Measurements from ENCODE around the gene PRKN. TPM values are rescaled to one million over a fixed set of nuclear protein-coding genes. Genes with fewer than 3 reads are reported as not detected.

PRKN gene
- total RNA-seq, 1 experiment from 2014 or later = 0.46 TPM

DNA sequence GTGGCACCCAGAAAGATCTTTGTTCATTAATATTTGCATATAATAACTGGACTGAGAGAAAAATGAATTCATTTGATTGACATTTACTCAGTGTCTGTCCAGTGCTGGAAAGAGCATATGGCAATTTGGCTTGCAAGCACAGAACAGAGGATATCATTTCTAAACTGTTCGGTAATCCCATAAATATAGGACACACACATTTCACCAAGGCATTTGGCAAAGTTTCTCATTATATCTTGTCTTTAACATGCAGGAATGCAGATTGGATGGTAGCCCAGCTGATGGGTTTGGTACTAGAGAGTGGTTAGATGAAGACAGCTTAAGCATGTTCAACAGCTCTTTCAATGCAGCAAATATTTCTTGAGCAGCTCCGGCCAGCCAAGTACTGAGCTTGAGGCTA lies 259.2 kb downstream of the PRKN start:
- H3K27ac ChIP-seq (ENCODE audit: low read length) = no peak overlapping the region
- DNase-seq (ENCODE audit: low read depth, low spot score) (no peak), ATAC-seq (no peak)
- no TSS peak for BruUV-seq (replicated peaks)
- no peaks in the 10 kb centered on the region for H3K27me3 ChIP-seq (ENCODE audit: control insufficient read depth, insufficient read depth, low read length)
- ChIA-PET CTCF (no interaction called here), POLR2A (no interaction called here)
- intact Hi-C loops (cut with micrococcal nuclease; ENCODE audit: unreplicated experiment) (no loop called here), in situ Hi-C loops (cut with HindIII; ENCODE audit: low pct_unique_long_range_greater_than_20kb, low sequenced_read_pairs) (no loop called here)
- TF ChIP-seq TCF7L2 (IDR thresholded peaks at IDR 0.05; ENCODE audit: low read depth, low read length) = no peak
- TF ChIP-seq POLR2AphosphoS5 (IDR thresholded peaks at IDR 0.05; ENCODE audit: low read depth, low read length) = no peak
- TF ChIP-seq, protein P1, sequence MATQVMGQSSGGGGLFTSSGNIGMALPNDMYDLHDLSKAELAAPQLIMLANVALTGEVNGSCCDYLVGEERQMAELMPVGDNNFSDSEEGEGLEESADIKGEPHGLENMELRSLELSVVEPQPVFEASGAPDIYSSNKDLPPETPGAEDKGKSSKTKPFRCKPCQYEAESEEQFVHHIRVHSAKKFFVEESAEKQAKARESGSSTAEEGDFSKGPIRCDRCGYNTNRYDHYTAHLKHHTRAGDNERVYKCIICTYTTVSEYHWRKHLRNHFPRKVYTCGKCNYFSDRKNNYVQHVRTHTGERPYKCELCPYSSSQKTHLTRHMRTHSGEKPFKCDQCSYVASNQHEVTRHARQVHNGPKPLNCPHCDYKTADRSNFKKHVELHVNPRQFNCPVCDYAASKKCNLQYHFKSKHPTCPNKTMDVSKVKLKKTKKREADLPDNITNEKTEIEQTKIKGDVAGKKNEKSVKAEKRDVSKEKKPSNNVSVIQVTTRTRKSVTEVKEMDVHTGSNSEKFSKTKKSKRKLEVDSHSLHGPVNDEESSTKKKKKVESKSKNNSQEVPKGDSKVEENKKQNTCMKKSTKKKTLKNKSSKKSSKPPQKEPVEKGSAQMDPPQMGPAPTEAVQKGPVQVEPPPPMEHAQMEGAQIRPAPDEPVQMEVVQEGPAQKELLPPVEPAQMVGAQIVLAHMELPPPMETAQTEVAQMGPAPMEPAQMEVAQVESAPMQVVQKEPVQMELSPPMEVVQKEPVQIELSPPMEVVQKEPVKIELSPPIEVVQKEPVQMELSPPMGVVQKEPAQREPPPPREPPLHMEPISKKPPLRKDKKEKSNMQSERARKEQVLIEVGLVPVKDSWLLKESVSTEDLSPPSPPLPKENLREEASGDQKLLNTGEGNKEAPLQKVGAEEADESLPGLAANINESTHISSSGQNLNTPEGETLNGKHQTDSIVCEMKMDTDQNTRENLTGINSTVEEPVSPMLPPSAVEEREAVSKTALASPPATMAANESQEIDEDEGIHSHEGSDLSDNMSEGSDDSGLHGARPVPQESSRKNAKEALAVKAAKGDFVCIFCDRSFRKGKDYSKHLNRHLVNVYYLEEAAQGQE (IDR thresholded peaks at IDR 0.05; ENCODE audit: insufficient read depth in 1 of 2, low read depth in 2 of 2, low read length in 1 of 2) = no peak
- TF ChIP-seq, protein P2, sequence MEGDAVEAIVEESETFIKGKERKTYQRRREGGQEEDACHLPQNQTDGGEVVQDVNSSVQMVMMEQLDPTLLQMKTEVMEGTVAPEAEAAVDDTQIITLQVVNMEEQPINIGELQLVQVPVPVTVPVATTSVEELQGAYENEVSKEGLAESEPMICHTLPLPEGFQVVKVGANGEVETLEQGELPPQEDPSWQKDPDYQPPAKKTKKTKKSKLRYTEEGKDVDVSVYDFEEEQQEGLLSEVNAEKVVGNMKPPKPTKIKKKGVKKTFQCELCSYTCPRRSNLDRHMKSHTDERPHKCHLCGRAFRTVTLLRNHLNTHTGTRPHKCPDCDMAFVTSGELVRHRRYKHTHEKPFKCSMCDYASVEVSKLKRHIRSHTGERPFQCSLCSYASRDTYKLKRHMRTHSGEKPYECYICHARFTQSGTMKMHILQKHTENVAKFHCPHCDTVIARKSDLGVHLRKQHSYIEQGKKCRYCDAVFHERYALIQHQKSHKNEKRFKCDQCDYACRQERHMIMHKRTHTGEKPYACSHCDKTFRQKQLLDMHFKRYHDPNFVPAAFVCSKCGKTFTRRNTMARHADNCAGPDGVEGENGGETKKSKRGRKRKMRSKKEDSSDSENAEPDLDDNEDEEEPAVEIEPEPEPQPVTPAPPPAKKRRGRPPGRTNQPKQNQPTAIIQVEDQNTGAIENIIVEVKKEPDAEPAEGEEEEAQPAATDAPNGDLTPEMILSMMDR (IDR thresholded peaks at IDR 0.05) = no peak
- TF ChIP-seq SIN3A (IDR thresholded peaks at IDR 0.05; ENCODE audit: borderline replicate concordance, insufficient read depth, low read depth, low read length) = no peak
- no peaks in the 10 kb centered on the region for H3K4me1 ChIP-seq (ENCODE audit: control insufficient read depth, insufficient read depth, low read length)
- no peaks in the 10 kb centered on the region for H3K9me3 ChIP-seq (ENCODE audit: control insufficient read depth, insufficient read depth, low read depth, low read length)
- no peak overlapping the region for H3K4me3 ChIP-seq (ENCODE audit: low read depth in 2 of 2, low read length in 2 of 2)
- H3K36me3 ChIP-seq (ENCODE audit: control insufficient read depth, insufficient read depth, low read length) = no peaks in the 10 kb centered on the region

DNA sequence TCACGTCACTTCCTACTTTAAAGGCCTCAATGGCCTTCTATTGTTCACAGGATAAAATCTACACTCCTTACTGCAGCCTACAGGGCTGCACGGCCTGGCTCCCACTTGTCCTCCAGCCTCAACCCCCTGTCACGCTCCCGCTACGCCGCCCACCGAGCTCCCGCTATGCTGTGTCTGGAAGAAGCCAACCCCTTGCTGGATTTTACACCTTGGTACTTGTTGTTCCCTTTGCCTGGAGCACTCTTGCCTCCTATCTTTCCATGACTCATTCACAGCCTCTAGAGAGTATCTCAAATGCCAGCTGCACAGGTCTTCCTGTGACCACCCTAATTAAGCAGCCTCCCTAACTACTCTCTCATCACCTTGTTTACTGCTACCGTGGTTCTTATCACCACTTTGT lies 259.9 kb downstream of the PRKN start:
- intact Hi-C loops (cut with micrococcal nuclease; ENCODE audit: unreplicated experiment) = no loop called here
- no peak for DNase-seq (ENCODE audit: low read depth, low spot score)

More for the DNA sequence above, 259.9 kb downstream of the PRKN start:
- H3K27ac ChIP-seq (ENCODE audit: low read length) = no peak overlapping the region
- in situ Hi-C loops (cut with HindIII; ENCODE audit: low pct_unique_long_range_greater_than_20kb, low sequenced_read_pairs) = no loop called here
- no TSS peak for BruUV-seq (replicated peaks)
- H3K4me3 ChIP-seq (ENCODE audit: low read depth in 2 of 2, low read length in 2 of 2) = no peak overlapping the region
- H3K27me3 ChIP-seq (ENCODE audit: control insufficient read depth, insufficient read depth, low read length) = no peaks in the 10 kb centered on the region
- no peak for TF ChIP-seq TCF7L2 (IDR thresholded peaks at IDR 0.05; ENCODE audit: low read depth, low read length)
- TF ChIP-seq, protein P2 (IDR thresholded peaks at IDR 0.05) = no peak
- TF ChIP-seq, protein P1 (IDR thresholded peaks at IDR 0.05; ENCODE audit: insufficient read depth in 1 of 2, low read depth in 2 of 2, low read length in 1 of 2) = no peak
- TF ChIP-seq SIN3A (IDR thresholded peaks at IDR 0.05; ENCODE audit: borderline replicate concordance, insufficient read depth, low read depth, low read length) = no peak
- no peak for TF ChIP-seq POLR2AphosphoS5 (IDR thresholded peaks at IDR 0.05; ENCODE audit: low read depth, low read length)
- ChIA-PET POLR2A (no interaction called here), CTCF (no interaction called here)
- no peak for ATAC-seq
- no peaks in the 10 kb centered on the region for H3K36me3 ChIP-seq (ENCODE audit: control insufficient read depth, insufficient read depth, low read length)
- no peaks in the 10 kb centered on the region for H3K9me3 ChIP-seq (ENCODE audit: control insufficient read depth, insufficient read depth, low read depth, low read length)
- no peaks in the 10 kb centered on the region for H3K4me1 ChIP-seq (ENCODE audit: control insufficient read depth, insufficient read depth, low read length)
